AG09319 (cell line): ENCODE data around the gene PNMA5.
"Not testable (repeated sequence)": the region's sequence is repeated elsewhere in the genome, so short reads cannot be mapped to it uniquely, and the experiment has no call there.

Experiments used
- DNase-seq: peaks from one replicate; pipeline ENCODE4 v3.0.0-alpha.2; 2010; ENCODE audit warnings: low read depth; ENCODE audit errors: extremely low read depth
- CTCF ChIP-seq: IDR thresholded peaks from 2 replicates; pipeline ENCODE4 v1.5.1; 2011; ENCODE audit warnings: low read depth, mild to moderate bottlenecking, inconsistent platforms, low read length, moderate library complexity

Gene PNMA5

GRCh38 chrX:153004780-153005179 is 10.9 kb upstream of the PNMA5 start:
- DNase-seq, result no peak
- TF ChIP-seq CTCF, result no peak

- no peak for TF ChIP-seq CTCF
- DNase-seq, result no peak
Measured at GRCh38 chrX:153003981-153004380, 10.1 kb upstream of the PNMA5 start.

GRCh38 chrX:153002182-153002581 is 8.3 kb upstream of the PNMA5 start:
- not testable (repeated sequence) for DNase-seq

GRCh38 chrX:152997337-152997736 is 3.4 kb upstream of the PNMA5 start:
- DNase-seq, result no peak
- TF ChIP-seq CTCF, result no peak

- TF ChIP-seq CTCF, result no peak
- DNase-seq, result no peak
Measured at GRCh38 chrX:152992115-152992514, 1.8 kb downstream of the PNMA5 start.

GRCh38 chrX:152991123-152991522 is 2.8 kb downstream of the PNMA5 start:
- DNase-seq, result no peak
- no peak for TF ChIP-seq CTCF

GRCh38 chrX:152989292-152989658 is 4.6 kb downstream of the PNMA5 start:
- TF ChIP-seq CTCF, result no peak
- DNase-seq, result no peak

GRCh38 chrX:152988536-152989291 is 5.2 kb downstream of the PNMA5 start:
- no peak for TF ChIP-seq CTCF
- no peak for DNase-seq
